ENCODE measurements around the gene IFNA8. TPM values are rescaled to one million over a fixed set of nuclear protein-coding genes. Genes with fewer than 3 reads are reported as not detected.

The IFNA8 gene
- total and polyA plus RNA-seq, 2 experiments from 2014 or later: not detected

GRCh38 chr9:21381448-21382339, 27.2 kb upstream of the IFNA8 start:
- in situ Hi-C loops (cut with MboI): no loop called here
- no peaks in the 10 kb centered on the region for H3K79me2 ChIP-seq (ENCODE audit: insufficient read depth)
- H3K4me2 ChIP-seq (ENCODE audit: unreplicated experiment): no peak overlapping the region
- no peak overlapping the region for H3K27ac ChIP-seq
- TF ChIP-seq EZH2phosphoT487 (IDR thresholded peaks at IDR 0.05; ENCODE audit: insufficient read depth, low read depth) (no peak), EZH2 (IDR thresholded peaks at IDR 0.05; ENCODE audit: insufficient read depth, poor library complexity, severe bottlenecking) (no peak)
- peaks cover 71% of the 10 kb centered on the region for H3K27me3 ChIP-seq (replicated peaks; ENCODE audit: insufficient read depth)
- no peaks in the 10 kb centered on the region for H3K4me1 ChIP-seq (ENCODE audit: insufficient read depth)
- 43 to 50% methylated on average over 5 of the region's 5 CpGs for WGBS, 2 experiments (ENCODE audit: low coverage in 1 of 2, low lambda C conversion rate in 2 of 2, missing lambda C conversion rate in 2 of 2)
- no peak overlapping the region for H3K4me3 ChIP-seq
- no peak overlapping the region for H3K9ac ChIP-seq
- H3K36me3 ChIP-seq (ENCODE audit: low read depth): no peaks in the 10 kb centered on the region
- H4K20me1 ChIP-seq (ENCODE audit: insufficient read depth): no peaks in the 10 kb centered on the region
- no peaks in the 10 kb centered on the region for H3K9me2 ChIP-seq (ENCODE audit: insufficient read depth)
- H2AFZ ChIP-seq: no peak overlapping the region
- H3K9me3 ChIP-seq (ENCODE audit: low read depth): no peaks in the 10 kb centered on the region
- H3F3A ChIP-seq (ENCODE audit: insufficient read depth): no peaks in the 10 kb centered on the region
- no peak for DNase-seq

GRCh38 chr9:21383627-21384026, 25.3 kb upstream of the IFNA8 start:
- peaks cover 65% of the 10 kb centered on the region for H3K27me3 ChIP-seq (replicated peaks; ENCODE audit: insufficient read depth)
- no peak for DNase-seq
- WGBS, 2 experiments (ENCODE audit: low coverage in 1 of 2, low lambda C conversion rate in 2 of 2, missing lambda C conversion rate in 2 of 2): 56 to 59% methylated on average over 4 of the region's 4 CpGs

GRCh38 chr9:21385131-21385670, 23.7 kb upstream of the IFNA8 start, which contains the start of gene IFNA2:
TSS of gene IFNA2 (minus strand) at chr9:21385398. CDS start at chr9:21385329, 69 bp downstream.
- WGBS, 2 experiments (ENCODE audit: low coverage in 1 of 2, low lambda C conversion rate in 2 of 2, missing lambda C conversion rate in 2 of 2): 0 to 3% methylated on average over 1 of the region's 1 CpG
- Histone ChIP-seq H3K36me3 (ENCODE audit: low read depth) (no peaks in the 10 kb centered on the region), H3K27ac (no peak within 1 kb of the TSS), H2AFZ (no peak within 1 kb of the TSS), H3K9ac (no peak within 1 kb of the TSS), H3K27me3 (replicated peaks; ENCODE audit: insufficient read depth) (peaks cover 67% of the 10 kb centered on the region), H4K20me1 (ENCODE audit: insufficient read depth) (no peaks in the 10 kb centered on the region), H3K4me3 (no peak within 1 kb of the TSS), H3K79me2 (ENCODE audit: insufficient read depth) (no peaks in the 10 kb centered on the region), H3K9me2 (ENCODE audit: insufficient read depth) (no peaks in the 10 kb centered on the region), H3K4me1 (ENCODE audit: insufficient read depth) (no peaks in the 10 kb centered on the region), H3K4me2 (ENCODE audit: unreplicated experiment) (no peak within 1 kb of the TSS), H3K9me3 (ENCODE audit: low read depth) (no peaks in the 10 kb centered on the region), H3F3A (ENCODE audit: insufficient read depth) (no peaks in the 10 kb centered on the region)
- in situ Hi-C loops (cut with MboI): no loop called here
- TF ChIP-seq EZH2 (IDR thresholded peaks at IDR 0.05; ENCODE audit: insufficient read depth, poor library complexity, severe bottlenecking) (no peak), EZH2phosphoT487 (IDR thresholded peaks at IDR 0.05; ENCODE audit: insufficient read depth, low read depth) (no peak)
- no peak for DNase-seq

More at GRCh38 chr9:21383627-21384026, 25.3 kb upstream of the IFNA8 start:
- Histone ChIP-seq H4K20me1 (ENCODE audit: insufficient read depth) (no peaks in the 10 kb centered on the region), H3K4me3 (no peak overlapping the region), H3K9me2 (ENCODE audit: insufficient read depth) (no peaks in the 10 kb centered on the region), H3K9ac (no peak overlapping the region), H3K79me2 (ENCODE audit: insufficient read depth) (no peaks in the 10 kb centered on the region), H2AFZ (no peak overlapping the region), H3K27ac (no peak overlapping the region), H3F3A (ENCODE audit: insufficient read depth) (no peaks in the 10 kb centered on the region), H3K36me3 (ENCODE audit: low read depth) (no peaks in the 10 kb centered on the region), H3K9me3 (ENCODE audit: low read depth) (no peaks in the 10 kb centered on the region), H3K4me1 (ENCODE audit: insufficient read depth) (no peaks in the 10 kb centered on the region), H3K4me2 (ENCODE audit: unreplicated experiment) (no peak overlapping the region)
- TF ChIP-seq EZH2 (IDR thresholded peaks at IDR 0.05; ENCODE audit: insufficient read depth, poor library complexity, severe bottlenecking) (no peak), EZH2phosphoT487 (IDR thresholded peaks at IDR 0.05; ENCODE audit: insufficient read depth, low read depth) (no peak)
- in situ Hi-C loops (cut with MboI): no loop called here

- H3K79me2 ChIP-seq (ENCODE audit: insufficient read depth): no peaks in the 10 kb centered on the region
- no peaks in the 10 kb centered on the region for H3K36me3 ChIP-seq (ENCODE audit: low read depth)
- no peaks in the 10 kb centered on the region for H3K9me3 ChIP-seq (ENCODE audit: low read depth)
- H2AFZ ChIP-seq: no peak overlapping the region
- WGBS, 2 experiments (ENCODE audit: low coverage in 1 of 2, low lambda C conversion rate in 2 of 2, missing lambda C conversion rate in 2 of 2): 67% methylated on average over 6 of the region's 6 CpGs
- no peaks in the 10 kb centered on the region for H3K4me1 ChIP-seq (ENCODE audit: insufficient read depth)
- in situ Hi-C loops (cut with MboI): no loop called here
- DNase-seq: peak; percentile 47
- H3K4me3 ChIP-seq: no peak overlapping the region
- no peak for TF ChIP-seq EZH2 (IDR thresholded peaks at IDR 0.05; ENCODE audit: insufficient read depth, poor library complexity, severe bottlenecking)
- no peak for TF ChIP-seq EZH2phosphoT487 (IDR thresholded peaks at IDR 0.05; ENCODE audit: insufficient read depth, low read depth)
- H3K27me3 ChIP-seq (replicated peaks; ENCODE audit: insufficient read depth): peaks cover 61% of the 10 kb centered on the region
- no peaks in the 10 kb centered on the region for H4K20me1 ChIP-seq (ENCODE audit: insufficient read depth)
- H3F3A ChIP-seq (ENCODE audit: insufficient read depth): no peaks in the 10 kb centered on the region
- no peak overlapping the region for H3K27ac ChIP-seq
- H3K9ac ChIP-seq: no peak overlapping the region
- no peaks in the 10 kb centered on the region for H3K9me2 ChIP-seq (ENCODE audit: insufficient read depth)
- no peak overlapping the region for H3K4me2 ChIP-seq (ENCODE audit: unreplicated experiment)
These were observed 16.6 kb upstream of the IFNA8 start for GRCh38 chr9:21392270-21392669.
